Muscle layer of colon (tissue), 2 donors: ENCODE measurements around the gene GAL3ST2.
"Not testable (repeated sequence)": the region's sequence is repeated elsewhere in the genome, so short reads cannot be mapped to it uniquely, and the experiment has no call there.

Experiments
- H3K27ac ChIP-seq: one replicate; pipeline ENCODE4 v1.7.0; 2013; ENCODE audit warnings: low read depth, mild to moderate bottlenecking, low read length, moderate library complexity
- H3K27me3 ChIP-seq, 2 donors: one replicate each; pipeline ENCODE4 v1.7.0; 2013; ENCODE audit warnings: low read length in 2 of 2, mild to moderate bottlenecking in 2 of 2; ENCODE audit not compliant: insufficient read depth in 2 of 2, control insufficient read depth in 1 of 2
- H3K36me3 ChIP-seq: one replicate; pipeline ENCODE4 v1.7.0; 2013; ENCODE audit warnings: mild to moderate bottlenecking, low read length; ENCODE audit not compliant: insufficient read depth
- H3K4me1 ChIP-seq: one replicate; pipeline ENCODE4 v1.7.0; 2013; ENCODE audit warnings: mild to moderate bottlenecking, low read length; ENCODE audit not compliant: insufficient read depth
- H3K4me3 ChIP-seq, 2 donors: one replicate each; pipeline ENCODE4 v1.7.0; 2013; ENCODE audit warnings: low read length in 2 of 2, low read depth in 1 of 2, mild to moderate bottlenecking in 1 of 2, moderate library complexity in 1 of 2
- H3K9ac ChIP-seq: one replicate; pipeline ENCODE4 v1.7.0; 2013; ENCODE audit warnings: low read length
- H3K9me3 ChIP-seq: one replicate; pipeline ENCODE4 v1.7.0; 2013; ENCODE audit warnings: mild to moderate bottlenecking, low read length
- donor health status: abdominal sarcoma.
- donor health status: Adenocarcinoma of cecum.

Gene GAL3ST2

DNA sequence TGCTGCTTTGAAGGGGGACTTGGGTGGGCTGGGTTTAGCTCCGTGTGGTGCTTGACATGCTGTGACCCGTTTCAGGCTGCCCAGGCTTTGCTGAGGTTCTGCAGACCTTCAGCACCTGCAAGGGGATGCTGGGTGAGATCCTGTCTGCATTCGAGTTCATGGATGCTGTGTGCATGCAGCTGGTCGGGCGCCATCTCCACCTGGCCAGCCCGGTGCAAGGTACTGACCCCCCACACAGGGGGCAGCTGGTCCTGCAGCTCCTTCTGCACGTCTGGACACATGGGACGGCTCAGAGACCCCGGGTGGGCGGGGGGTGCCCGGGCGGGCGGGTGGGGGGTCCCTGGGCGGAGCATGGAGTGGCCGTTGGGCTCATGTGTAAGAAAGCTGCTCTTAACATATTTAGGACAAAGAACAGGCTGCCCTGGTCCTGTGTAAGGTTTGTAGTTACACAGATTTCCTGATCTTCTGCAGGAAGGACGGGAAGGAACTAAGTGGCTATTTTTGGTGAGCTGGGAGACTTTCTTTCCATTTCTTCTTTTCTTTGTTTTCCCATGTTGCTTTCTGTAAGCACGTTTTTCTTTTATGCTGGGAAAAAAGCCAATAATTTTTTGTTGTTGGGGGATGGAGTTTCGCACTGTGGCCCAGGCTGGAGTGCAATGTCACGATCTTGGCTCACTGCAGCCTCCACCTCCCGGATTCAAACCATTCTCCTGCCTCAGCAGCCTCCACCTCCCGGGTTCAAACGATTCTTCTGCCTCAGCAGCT is 26.4 kb upstream of the GAL3ST2 start:
- Histone ChIP-seq H3K27ac (no peak overlapping the region), H3K9me3 (no peaks in the 10 kb centered on the region), H3K36me3 (peaks cover 22% of the 10 kb centered on the region)

DNA sequence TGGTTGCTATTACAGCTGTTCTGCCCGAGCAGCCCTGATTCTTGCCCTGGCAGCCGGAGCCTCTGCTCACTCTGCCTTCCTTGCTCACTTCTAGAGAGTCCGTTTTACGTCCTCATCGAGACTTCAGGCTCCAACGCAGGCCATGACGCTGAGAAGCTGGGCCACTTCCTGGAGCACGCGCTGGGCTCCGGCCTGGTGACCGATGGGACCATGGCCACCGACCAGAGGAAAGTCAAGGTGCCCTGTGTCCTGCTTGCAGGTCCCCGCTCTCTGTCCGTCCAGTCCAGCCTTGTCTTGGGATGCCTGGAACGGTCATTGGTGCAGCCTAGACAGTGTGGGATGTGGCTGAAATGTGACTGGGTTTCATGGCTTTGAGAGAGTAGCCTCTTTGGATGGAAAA is 25.5 kb upstream of the GAL3ST2 start:
- H3K4me1 ChIP-seq: no peaks in the 10 kb centered on the region
- H3K36me3 ChIP-seq: peaks cover 22% of the 10 kb centered on the region
- H3K4me3 ChIP-seq: no peak overlapping the region
- no peaks in the 10 kb centered on the region for H3K9me3 ChIP-seq
- no peak overlapping the region for H3K27ac ChIP-seq
- no peak overlapping the region for H3K9ac ChIP-seq
- H3K27me3 ChIP-seq: no peaks in the 10 kb centered on the region

More for the DNA sequence above, 26.4 kb upstream of the GAL3ST2 start:
- H3K4me1 ChIP-seq: no peaks in the 10 kb centered on the region
- H3K27me3 ChIP-seq: no peaks in the 10 kb centered on the region
- no peak overlapping the region for H3K4me3 ChIP-seq
- H3K9ac ChIP-seq: no peak overlapping the region

DNA sequence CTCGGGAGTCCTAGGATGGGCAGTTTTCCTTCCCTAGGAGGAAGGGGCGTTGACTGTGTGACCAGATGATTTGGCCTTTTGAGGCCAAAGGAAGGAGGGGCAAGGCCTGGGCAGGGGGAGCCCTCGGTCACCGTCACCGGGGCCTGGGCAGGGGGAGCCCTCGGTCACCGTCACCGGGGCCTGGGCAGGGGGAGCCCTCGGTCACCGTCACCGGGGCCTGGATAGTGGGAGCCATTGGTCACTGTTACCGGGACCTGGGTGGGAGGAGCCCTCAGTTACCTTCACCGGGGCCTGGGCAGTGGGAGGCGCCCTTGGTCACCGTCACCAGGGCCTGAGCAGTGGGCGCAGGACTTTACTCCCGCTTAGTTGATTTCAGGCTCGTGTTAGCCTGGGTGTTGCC is 24.8 kb upstream of the GAL3ST2 start:
- no peaks in the 10 kb centered on the region for H3K4me1 ChIP-seq
- H3K4me3 ChIP-seq: no peak overlapping the region
- H3K27ac ChIP-seq: no peak overlapping the region
- no peaks in the 10 kb centered on the region for H3K27me3 ChIP-seq
- peaks cover 24% of the 10 kb centered on the region for H3K36me3 ChIP-seq
- H3K9ac ChIP-seq: no peak overlapping the region
- no peaks in the 10 kb centered on the region for H3K9me3 ChIP-seq

DNA sequence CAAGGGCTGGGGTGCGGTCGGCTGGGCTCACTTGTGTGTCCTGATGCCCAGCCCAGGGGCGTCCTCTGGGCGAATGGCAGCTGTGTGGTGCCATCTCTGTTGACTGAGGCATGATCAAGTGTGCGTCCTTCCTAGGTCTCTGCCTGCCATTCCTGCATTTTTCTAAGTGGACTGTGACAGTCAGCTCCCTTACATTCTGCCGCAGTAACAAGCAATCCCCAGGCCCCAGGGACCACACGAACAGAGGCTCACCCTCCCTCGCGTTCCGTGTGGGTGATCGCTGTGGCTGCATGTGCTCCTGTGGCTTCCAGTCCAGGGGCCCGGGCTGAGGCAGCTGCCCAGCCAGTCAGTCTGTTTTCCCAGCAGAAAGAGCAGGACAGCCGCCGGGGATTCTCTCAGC is 24.4 kb upstream of the GAL3ST2 start:
- no peaks in the 10 kb centered on the region for H3K9me3 ChIP-seq
- H3K27me3 ChIP-seq: no peaks in the 10 kb centered on the region
- no peak overlapping the region for H3K27ac ChIP-seq
- no peak overlapping the region for H3K9ac ChIP-seq
- no peaks in the 10 kb centered on the region for H3K4me1 ChIP-seq
- no peak overlapping the region for H3K4me3 ChIP-seq
- H3K36me3 ChIP-seq: peaks cover 28% of the 10 kb centered on the region

DNA sequence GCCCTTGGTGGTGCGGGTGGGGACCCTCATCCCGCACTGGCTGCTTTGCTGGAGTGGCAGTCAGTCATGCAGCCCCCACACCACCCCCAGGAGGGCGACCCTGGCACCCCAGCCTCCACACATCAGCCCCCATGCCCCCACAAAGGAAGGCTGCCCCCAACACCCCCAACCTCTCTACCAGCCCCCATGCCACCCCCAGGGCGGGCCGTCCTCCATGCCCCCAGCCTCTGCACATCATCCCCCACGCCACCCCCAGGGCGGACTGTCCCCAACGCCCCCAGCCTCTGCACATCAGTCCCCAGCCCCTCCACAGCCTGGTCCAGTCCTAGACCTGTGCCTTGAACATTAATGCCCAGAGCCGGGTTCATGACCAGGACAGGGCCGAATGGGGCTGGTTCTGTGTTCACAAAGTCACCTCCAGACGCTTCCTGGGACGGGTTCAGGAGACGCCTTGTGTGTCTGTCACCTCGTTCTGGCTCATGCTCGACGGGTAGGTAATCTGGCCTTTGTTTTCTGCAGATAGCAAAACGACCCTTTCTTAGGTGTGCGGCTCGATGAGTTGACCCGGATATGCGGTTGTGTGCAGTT is 23.8 kb upstream of the GAL3ST2 start:
- H3K4me1 ChIP-seq: no peaks in the 10 kb centered on the region
- H3K27ac ChIP-seq: no peak overlapping the region
- no peak overlapping the region for H3K9ac ChIP-seq
- H3K27me3 ChIP-seq: no peaks in the 10 kb centered on the region
- no peak overlapping the region for H3K4me3 ChIP-seq
- H3K36me3 ChIP-seq: peaks cover 28% of the 10 kb centered on the region
- H3K9me3 ChIP-seq: no peaks in the 10 kb centered on the region

DNA sequence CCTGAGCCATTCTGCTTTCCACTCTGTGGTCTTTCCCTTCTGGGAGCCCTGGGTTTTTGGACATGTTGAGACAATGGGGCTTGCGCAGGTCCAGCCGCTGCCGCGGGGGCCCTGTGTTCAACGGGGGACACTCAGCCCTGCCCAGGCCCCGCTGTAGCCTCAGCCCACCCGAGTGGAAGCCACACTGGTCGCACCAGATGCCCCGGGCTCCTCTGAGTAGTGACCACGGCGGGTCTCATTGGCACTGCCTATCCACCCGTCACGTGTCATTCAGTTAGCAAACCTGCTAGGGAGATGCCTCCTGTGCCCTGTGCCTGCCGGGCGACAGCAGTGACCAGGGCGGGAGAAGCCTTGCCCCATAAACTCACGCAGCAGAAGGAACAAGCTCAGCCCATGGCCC is 23.1 kb upstream of the GAL3ST2 start:
- Histone ChIP-seq H3K27ac (no peak overlapping the region), H3K4me1 (no peaks in the 10 kb centered on the region), H3K9ac (no peak overlapping the region), H3K27me3 (no peaks in the 10 kb centered on the region), H3K9me3 (no peaks in the 10 kb centered on the region), H3K36me3 (peaks cover 28% of the 10 kb centered on the region), H3K4me3 (no peak overlapping the region)

- Histone ChIP-seq H3K4me1 (no peaks in the 10 kb centered on the region), H3K36me3 (peaks cover 26% of the 10 kb centered on the region), H3K9ac (no peak overlapping the region), H3K4me3 (no peak overlapping the region), H3K27ac (no peak overlapping the region), H3K27me3 (no peaks in the 10 kb centered on the region), H3K9me3 (no peaks in the 10 kb centered on the region)
These were observed 22.6 kb upstream of the GAL3ST2 start for GRCh38 chr2:241754042-241754441.

DNA sequence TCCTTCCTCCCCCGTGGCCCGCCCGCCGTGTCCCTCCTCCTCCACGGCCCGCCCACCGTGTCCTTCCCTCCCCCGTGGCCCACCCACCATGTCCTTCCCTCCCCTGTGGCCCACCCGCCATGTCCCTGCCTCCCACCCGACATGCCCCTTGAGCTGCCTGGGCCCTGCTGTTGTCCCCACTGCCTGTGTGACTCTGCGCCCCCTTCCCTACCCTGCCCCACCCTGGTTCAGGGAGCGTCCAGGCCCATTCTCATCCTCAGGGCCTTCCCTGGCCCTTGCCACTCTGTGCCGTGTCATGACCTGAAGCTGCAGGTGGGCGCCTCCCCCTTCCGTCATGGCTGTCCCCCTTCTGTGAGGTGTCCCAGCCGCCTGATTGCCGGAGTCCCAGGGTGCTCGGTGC is 21.5 kb upstream of the GAL3ST2 start:
- Histone ChIP-seq H3K4me1 (no peaks in the 10 kb centered on the region), H3K9me3 (no peaks in the 10 kb centered on the region), H3K27me3 (no peaks in the 10 kb centered on the region), H3K9ac (no peak overlapping the region), H3K36me3 (peaks cover 24% of the 10 kb centered on the region), H3K4me3 (no peak overlapping the region), H3K27ac (no peak overlapping the region)

DNA sequence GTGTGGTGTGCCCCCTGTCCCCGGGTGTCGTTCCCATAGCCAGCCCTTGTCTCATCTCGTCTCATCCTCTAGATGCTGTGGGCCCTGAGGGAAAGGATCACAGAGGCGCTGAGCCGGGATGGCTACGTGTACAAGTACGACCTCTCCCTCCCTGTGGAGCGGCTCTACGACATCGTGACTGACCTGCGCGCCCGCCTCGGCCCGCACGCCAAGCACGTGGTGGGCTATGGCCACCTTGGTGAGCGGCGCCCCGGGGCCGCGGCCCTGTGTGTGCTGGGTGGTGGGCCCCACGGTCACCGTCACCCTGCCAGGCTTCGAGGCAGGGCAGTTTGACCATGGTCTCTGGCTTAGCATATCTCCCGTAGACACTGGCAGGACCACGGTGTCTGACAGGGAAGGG is 20.8 kb upstream of the GAL3ST2 start:
- no peaks in the 10 kb centered on the region for H3K4me1 ChIP-seq
- no peaks in the 10 kb centered on the region for H3K27me3 ChIP-seq
- no peaks in the 10 kb centered on the region for H3K9me3 ChIP-seq
- no peak overlapping the region for H3K9ac ChIP-seq
- no peak overlapping the region for H3K27ac ChIP-seq
- peaks cover 24% of the 10 kb centered on the region for H3K36me3 ChIP-seq
- no peak overlapping the region for H3K4me3 ChIP-seq

GRCh38 chr2:241759067-241759807 is 17.4 kb upstream of the GAL3ST2 start:
- Histone ChIP-seq H3K9me3 (no peaks in the 10 kb centered on the region), H3K4me3 (no peak overlapping the region), H3K9ac (no peak overlapping the region), H3K4me1 (no peaks in the 10 kb centered on the region), H3K36me3 (peaks cover 22% of the 10 kb centered on the region), H3K27ac (no peak overlapping the region), H3K27me3 (no peaks in the 10 kb centered on the region)

- H3K9me3 ChIP-seq, H3K27me3 ChIP-seq, H3K4me1 ChIP-seq, H3K4me3 ChIP-seq, H3K9ac ChIP-seq, H3K27ac ChIP-seq: not testable (repeated sequence)
- H3K36me3 ChIP-seq: peaks cover 22% of the 10 kb centered on the region
These were observed 16.7 kb upstream of the GAL3ST2 start for GRCh38 chr2:241759893-241760292.
